Measurements from ENCODE around the gene DCP2.

GRCh38 chr5:112971276-112971675, 5.3 kb upstream of the DCP2 start:
- TF ChIP-seq CTCF (IDR thresholded peaks at IDR 0.05; ENCODE audit: borderline replicate concordance, extremely low read depth, low read length, poor library complexity, severe bottlenecking) (no peak), EZH2 (IDR thresholded peaks at IDR 0.05; ENCODE audit: borderline replicate concordance, low read depth, low read length, severe bottlenecking) (no peak)

All from DND-41 (cell line).